Muscle layer of colon (tissue), 2 donors: Measurements from ENCODE around the gene CFAP221.

ENCODE experiments used
- H3K27ac ChIP-seq: one replicate; pipeline ENCODE4 v1.7.0; 2013; ENCODE audit warnings: low read depth, mild to moderate bottlenecking, low read length, moderate library complexity
- H3K27me3 ChIP-seq, 2 donors: one replicate each; pipeline ENCODE4 v1.7.0; 2013; ENCODE audit warnings: low read length in 2 of 2, mild to moderate bottlenecking in 2 of 2; ENCODE audit not compliant: insufficient read depth in 2 of 2, control insufficient read depth in 1 of 2
- H3K36me3 ChIP-seq: one replicate; pipeline ENCODE4 v1.7.0; 2013; ENCODE audit warnings: mild to moderate bottlenecking, low read length; ENCODE audit not compliant: insufficient read depth
- H3K4me1 ChIP-seq: one replicate; pipeline ENCODE4 v1.7.0; 2013; ENCODE audit warnings: mild to moderate bottlenecking, low read length; ENCODE audit not compliant: insufficient read depth
- H3K4me3 ChIP-seq, 2 donors: one replicate each; pipeline ENCODE4 v1.7.0; 2013; ENCODE audit warnings: low read length in 2 of 2, low read depth in 1 of 2, mild to moderate bottlenecking in 1 of 2, moderate library complexity in 1 of 2
- H3K9ac ChIP-seq: one replicate; pipeline ENCODE4 v1.7.0; 2013; ENCODE audit warnings: low read length
- H3K9me3 ChIP-seq: one replicate; pipeline ENCODE4 v1.7.0; 2013; ENCODE audit warnings: mild to moderate bottlenecking, low read length
- donor health status: abdominal sarcoma.
- donor health status: Adenocarcinoma of cecum.

Gene CFAP221

GRCh38 chr2:119520696-119521432 lies 23.4 kb upstream of the CFAP221 start:
- Histone ChIP-seq H3K4me3 (no peak overlapping the region), H3K27ac (no peak overlapping the region)

GRCh38 chr2:119521433-119522050 lies 22.7 kb upstream of the CFAP221 start:
- no peak overlapping the region for H3K4me3 ChIP-seq
- H3K4me1 ChIP-seq: peaks cover 11% of the 10 kb centered on the region
- no peak overlapping the region for H3K9ac ChIP-seq
- no peaks in the 10 kb centered on the region for H3K9me3 ChIP-seq
- H3K27me3 ChIP-seq: peaks cover 10 to 19% of the 10 kb centered on the region in 2 donors
- no peak overlapping the region for H3K27ac ChIP-seq
- H3K36me3 ChIP-seq: no peaks in the 10 kb centered on the region

More at GRCh38 chr2:119520696-119521432, 23.4 kb upstream of the CFAP221 start:
- H3K4me1 ChIP-seq: peaks cover 11% of the 10 kb centered on the region
- H3K9ac ChIP-seq: no peak overlapping the region
- H3K36me3 ChIP-seq: no peaks in the 10 kb centered on the region
- peaks cover 10 to 19% of the 10 kb centered on the region in 2 donors for H3K27me3 ChIP-seq
- no peaks in the 10 kb centered on the region for H3K9me3 ChIP-seq

- Histone ChIP-seq H3K9me3 (no peaks in the 10 kb centered on the region), H3K9ac (no peak overlapping the region), H3K4me1 (peaks cover 11% of the 10 kb centered on the region), H3K27me3 (peaks cover 10 to 19% of the 10 kb centered on the region in 2 donors), H3K36me3 (no peaks in the 10 kb centered on the region), H3K27ac (no peak overlapping the region), H3K4me3 (no peak overlapping the region)
Measured at GRCh38 chr2:119522671-119523070, 21.6 kb upstream of the CFAP221 start.

- Histone ChIP-seq H3K9ac (no peak overlapping the region), H3K27ac (no peak overlapping the region), H3K4me3 (no peak overlapping the region), H3K27me3 (peaks cover 10 to 19% of the 10 kb centered on the region in 2 donors), H3K9me3 (no peaks in the 10 kb centered on the region), H3K36me3 (no peaks in the 10 kb centered on the region), H3K4me1 (peaks cover 11% of the 10 kb centered on the region)
Measured at GRCh38 chr2:119523383-119523951, 20.8 kb upstream of the CFAP221 start.

GRCh38 chr2:119523952-119524694 lies 20.1 kb upstream of the CFAP221 start, which contains the start of gene SCTR:
Gene SCTR (minus strand): TSS chr2:119524483. CDS start chr2:119524226, 257 bp downstream.
- Histone ChIP-seq H3K4me3 (no peak within 1 kb of the TSS), H3K36me3 (no peaks in the 10 kb centered on the region), H3K9me3 (no peaks in the 10 kb centered on the region), H3K27me3 (peaks cover 10 to 19% of the 10 kb centered on the region in 2 donors), H3K9ac (no peak within 1 kb of the TSS), H3K27ac (no peak within 1 kb of the TSS), H3K4me1 (peaks cover 11% of the 10 kb centered on the region)

GRCh38 chr2:119525614-119526013 lies 18.6 kb upstream of the CFAP221 start:
- Histone ChIP-seq H3K27ac (no peak overlapping the region), H3K9me3 (no peaks in the 10 kb centered on the region), H3K4me3 (no peak overlapping the region), H3K4me1 (peaks cover 11% of the 10 kb centered on the region), H3K36me3 (no peaks in the 10 kb centered on the region), H3K9ac (no peak overlapping the region), H3K27me3 (peaks cover 10 to 19% of the 10 kb centered on the region in 2 donors)

- no peak overlapping the region for H3K4me3 ChIP-seq
- H3K27ac ChIP-seq: no peak overlapping the region
- H3K9ac ChIP-seq: no peak overlapping the region
- no peaks in the 10 kb centered on the region for H3K36me3 ChIP-seq
- no peaks in the 10 kb centered on the region for H3K9me3 ChIP-seq
- peaks cover 2 to 19% of the 10 kb centered on the region in 2 donors for H3K27me3 ChIP-seq
- no peaks in the 10 kb centered on the region for H3K4me1 ChIP-seq
Measured at GRCh38 chr2:119527999-119528398, 16.2 kb upstream of the CFAP221 start.

GRCh38 chr2:119531292-119531691 lies 13.0 kb upstream of the CFAP221 start:
- no peaks in the 10 kb centered on the region for H3K36me3 ChIP-seq
- H3K4me3 ChIP-seq: no peak overlapping the region
- no peak overlapping the region for H3K27ac ChIP-seq
- no peak overlapping the region for H3K9ac ChIP-seq
- H3K9me3 ChIP-seq: no peaks in the 10 kb centered on the region
- H3K27me3 ChIP-seq: no peaks in the 10 kb centered on the region
- H3K4me1 ChIP-seq: no peaks in the 10 kb centered on the region

- H3K9ac ChIP-seq: no peak overlapping the region
- no peaks in the 10 kb centered on the region for H3K4me1 ChIP-seq
- H3K27me3 ChIP-seq: no peaks in the 10 kb centered on the region
- H3K27ac ChIP-seq: no peak overlapping the region
- H3K36me3 ChIP-seq: no peaks in the 10 kb centered on the region
- H3K9me3 ChIP-seq: no peaks in the 10 kb centered on the region
- no peak overlapping the region for H3K4me3 ChIP-seq
Measured at GRCh38 chr2:119533560-119533959, 10.7 kb upstream of the CFAP221 start.

GRCh38 chr2:119536211-119536610 lies 8.0 kb upstream of the CFAP221 start:
- Histone ChIP-seq H3K9me3 (no peaks in the 10 kb centered on the region), H3K9ac (no peak overlapping the region), H3K27me3 (no peaks in the 10 kb centered on the region), H3K36me3 (no peaks in the 10 kb centered on the region), H3K4me3 (no peak overlapping the region), H3K4me1 (no peaks in the 10 kb centered on the region), H3K27ac (no peak overlapping the region)

- Histone ChIP-seq H3K4me1 (no peaks in the 10 kb centered on the region), H3K9ac (no peak overlapping the region), H3K9me3 (no peaks in the 10 kb centered on the region), H3K27ac (no peak overlapping the region), H3K36me3 (no peaks in the 10 kb centered on the region), H3K4me3 (no peak overlapping the region), H3K27me3 (no peaks in the 10 kb centered on the region)
Measured at GRCh38 chr2:119536707-119537106, 7.5 kb upstream of the CFAP221 start.
